H9 (cell line): ENCODE data around the gene CDC42EP3. TPM values are rescaled to one million over a fixed set of nuclear protein-coding genes. Genes with fewer than 3 reads are reported as not detected.

Experiments used
- DNase-seq: peaks from one replicate; pipeline ENCODE4 v3.0.0-alpha.2; 2017
- H2AFZ ChIP-seq: one replicate; pipeline ENCODE4 v1.6.1; 2013; ENCODE audit warnings: mild to moderate bottlenecking, low read length, control low read depth, moderate library complexity
- H2AK5ac ChIP-seq: 2 replicates; pipeline ENCODE4 v1.6.1; 2013; ENCODE audit warnings: low read length, control low read depth, mixed read lengths; ENCODE audit not compliant: insufficient read length
- H2BK120ac ChIP-seq: one replicate; pipeline ENCODE4 v1.6.1; 2013; ENCODE audit warnings: low read depth, mild to moderate bottlenecking, low read length, control low read depth, inconsistent platforms; ENCODE audit not compliant: poor library complexity, severe bottlenecking
- H2BK12ac ChIP-seq: 2 replicates; pipeline ENCODE4 v1.6.1; 2013; ENCODE audit warnings: low read length, control low read depth, mixed read lengths, low read depth; ENCODE audit not compliant: insufficient read length
- H2BK15ac ChIP-seq: 2 replicates; pipeline ENCODE4 v1.6.1; 2013; ENCODE audit warnings: low read depth, low read length, control low read depth
- H2BK20ac ChIP-seq: one replicate; pipeline ENCODE4 v1.6.1; 2013; ENCODE audit warnings: low read depth, mild to moderate bottlenecking, low read length, control low read depth, inconsistent platforms; ENCODE audit not compliant: poor library complexity, severe bottlenecking
- H2BK5ac ChIP-seq: 2 replicates; pipeline ENCODE4 v1.6.1; 2013; ENCODE audit warnings: low read length, control low read depth, mixed read lengths; ENCODE audit not compliant: insufficient read length
- H3K14ac ChIP-seq: 2 replicates; pipeline ENCODE4 v1.6.1; 2013; ENCODE audit warnings: low read length, control low read depth; ENCODE audit not compliant: insufficient read depth
- H3K18ac ChIP-seq: 2 replicates; pipeline ENCODE4 v1.6.1; 2013; ENCODE audit warnings: low read depth, mild to moderate bottlenecking, mixed read lengths, low read length, control low read depth; ENCODE audit not compliant: insufficient read length
- H3K23ac ChIP-seq: 2 replicates; pipeline ENCODE4 v1.6.1; 2013; ENCODE audit warnings: low read length, control low read depth, mixed read lengths, low read depth; ENCODE audit not compliant: insufficient read length
- H3K23me2 ChIP-seq: 2 replicates; pipeline ENCODE4 v1.6.1; 2013; ENCODE audit warnings: low read depth, mild to moderate bottlenecking, mixed read lengths, low read length, control low read depth; ENCODE audit not compliant: insufficient read length, poor library complexity, severe bottlenecking
- H3K27ac ChIP-seq: 2 replicates; pipeline ENCODE4 v1.5.1; 2013; ENCODE audit warnings: low read length, control low read depth, mixed read lengths, low read depth; ENCODE audit not compliant: insufficient read length
- H3K27me3 ChIP-seq: 2 replicates; pipeline ENCODE4 v1.6.1; 2013; ENCODE audit warnings: low read length, control low read depth, inconsistent platforms; ENCODE audit not compliant: insufficient read depth
- H3K4ac ChIP-seq: 2 replicates; pipeline ENCODE4 v1.6.1; 2013; ENCODE audit warnings: low read depth, mild to moderate bottlenecking, control low read depth, inconsistent platforms, low read length, moderate library complexity
- H3K4me1 ChIP-seq: 2 replicates; pipeline ENCODE4 v1.6.1; 2013; ENCODE audit warnings: low read length, control low read depth, inconsistent platforms; ENCODE audit not compliant: insufficient read depth
- H3K4me2 ChIP-seq: 2 replicates; pipeline ENCODE4 v1.6.1; 2013; ENCODE audit warnings: low read length, control low read depth, mixed read lengths; ENCODE audit not compliant: insufficient read length, insufficient read depth
- H3K56ac ChIP-seq: 2 replicates; pipeline ENCODE4 v1.6.1; 2013; ENCODE audit warnings: low read depth, mild to moderate bottlenecking, mixed read lengths, low read length, control low read depth; ENCODE audit not compliant: insufficient read length
- H3K79me1 ChIP-seq: 2 replicates; pipeline ENCODE4 v1.6.1; 2013; ENCODE audit warnings: low read depth, mild to moderate bottlenecking, moderate library complexity, low read length, control low read depth, inconsistent platforms; ENCODE audit not compliant: insufficient read depth, poor library complexity, severe bottlenecking
- H3K79me2 ChIP-seq: 2 replicates; pipeline ENCODE4 v1.6.1; 2013; ENCODE audit warnings: low read length, control low read depth, inconsistent platforms; ENCODE audit not compliant: insufficient read depth
- H3K9ac ChIP-seq: 2 replicates; pipeline ENCODE4 v1.6.1; 2013; ENCODE audit warnings: low read length, control low read depth, mixed read lengths; ENCODE audit not compliant: insufficient read length; ENCODE audit errors: extremely low read depth
- H3K9me3 ChIP-seq: one replicate; pipeline ENCODE4 v1.6.1; 2013; ENCODE audit warnings: low read depth, low read length, inconsistent platforms; ENCODE audit not compliant: control insufficient read depth
- H3T11ph ChIP-seq: one replicate; pipeline ENCODE4 v1.6.1; 2013; ENCODE audit warnings: mild to moderate bottlenecking, low read length, control low read depth, inconsistent platforms
- H4K20me1 ChIP-seq: one replicate; pipeline ENCODE4 v1.6.1; 2013; ENCODE audit not compliant: control insufficient read depth, insufficient read length, insufficient read depth
- H4K5ac ChIP-seq: 2 replicates; pipeline ENCODE4 v1.6.1; 2013; ENCODE audit warnings: low read depth, mild to moderate bottlenecking, mixed read lengths, low read length, control low read depth; ENCODE audit not compliant: insufficient read length
- H4K8ac ChIP-seq: replicated peaks from 2 replicates; pipeline ENCODE4 v1.6.1; 2013; ENCODE audit warnings: low read length, control low read depth, mixed read lengths, low read depth; ENCODE audit not compliant: insufficient read length
- H4K91ac ChIP-seq: 2 replicates; pipeline ENCODE4 v1.6.1; 2013; ENCODE audit warnings: low read depth, mild to moderate bottlenecking, moderate library complexity, mixed read lengths, low read length, control low read depth; ENCODE audit not compliant: insufficient read length
- H3K27ac Mint-ChIP-seq, 3 experiments: 2 replicates in 2 of 3; 3 replicates in 1 of 3; pipeline ENCODE4 v1.8.0; 2020 to 2021; ENCODE audit warnings: mixed read lengths in 3 of 3, mild to moderate bottlenecking in 1 of 3, moderate library complexity in 1 of 3
- H3K27me3 Mint-ChIP-seq: 2 replicates; pipeline ENCODE4 v1.8.0; 2021; ENCODE audit warnings: low read depth, mild to moderate bottlenecking, moderate library complexity, mixed read lengths
- H3K36me3 Mint-ChIP-seq, 3 experiments: 2 replicates in 2 of 3; 3 replicates in 1 of 3; pipeline ENCODE4 v1.8.0; 2020 to 2021; ENCODE audit warnings: low read depth in 3 of 3, mixed read lengths in 3 of 3; ENCODE audit not compliant: insufficient read depth in 1 of 3
- H3K4me1 Mint-ChIP-seq, 2 experiments: 2 replicates each; pipeline ENCODE4 v1.8.0; 2020; ENCODE audit warnings: mixed read lengths in 2 of 2
- H3K4me3 Mint-ChIP-seq, 2 experiments: 2 replicates in 1 of 2; 3 replicates in 1 of 2; pipeline ENCODE4 v1.8.0; 2020 to 2021; ENCODE audit warnings: mild to moderate bottlenecking in 2 of 2, mixed read lengths in 2 of 2, moderate library complexity in 1 of 2
- H3K9me3 Mint-ChIP-seq, 2 experiments: 2 replicates in 1 of 2; 3 replicates in 1 of 2; pipeline ENCODE4 v1.8.0; 2020; ENCODE audit warnings: mild to moderate bottlenecking in 2 of 2, mixed read lengths in 2 of 2, moderate library complexity in 1 of 2
- WGBS: extraction: QIAGEN DNeasy Blood & Tissue Kit; methylation state at CpG from one replicate; pipeline ENCODE4 v1.1.7; 2013; ENCODE audit warnings: missing lambda C conversion rate, low lambda C conversion rate, mixed read lengths; ENCODE audit not compliant: insufficient read length; ENCODE audit errors: extremely low coverage; 5-methylcytosine and 5-hydroxymethylcytosine counted together
- total RNA-seq: library from RNA; stranded (reverse); gene quantifications from 2 replicates; pipeline ENCODE4 v1.2.1, GENCODE V29; 2021
- TF ChIP-seq, protein P1 (sequence below): fragments of 200-600 bp; sonication (generic); conservative IDR thresholded peaks from 3 replicates; pipeline ENCODE4 v1.8.0; 2021; ENCODE audit warnings: antibody characterized with exemption, mild to moderate bottlenecking

Gene CDC42EP3
- total RNA-seq, 1 experiment from 2014 or later: 61.5 TPM

DNA sequence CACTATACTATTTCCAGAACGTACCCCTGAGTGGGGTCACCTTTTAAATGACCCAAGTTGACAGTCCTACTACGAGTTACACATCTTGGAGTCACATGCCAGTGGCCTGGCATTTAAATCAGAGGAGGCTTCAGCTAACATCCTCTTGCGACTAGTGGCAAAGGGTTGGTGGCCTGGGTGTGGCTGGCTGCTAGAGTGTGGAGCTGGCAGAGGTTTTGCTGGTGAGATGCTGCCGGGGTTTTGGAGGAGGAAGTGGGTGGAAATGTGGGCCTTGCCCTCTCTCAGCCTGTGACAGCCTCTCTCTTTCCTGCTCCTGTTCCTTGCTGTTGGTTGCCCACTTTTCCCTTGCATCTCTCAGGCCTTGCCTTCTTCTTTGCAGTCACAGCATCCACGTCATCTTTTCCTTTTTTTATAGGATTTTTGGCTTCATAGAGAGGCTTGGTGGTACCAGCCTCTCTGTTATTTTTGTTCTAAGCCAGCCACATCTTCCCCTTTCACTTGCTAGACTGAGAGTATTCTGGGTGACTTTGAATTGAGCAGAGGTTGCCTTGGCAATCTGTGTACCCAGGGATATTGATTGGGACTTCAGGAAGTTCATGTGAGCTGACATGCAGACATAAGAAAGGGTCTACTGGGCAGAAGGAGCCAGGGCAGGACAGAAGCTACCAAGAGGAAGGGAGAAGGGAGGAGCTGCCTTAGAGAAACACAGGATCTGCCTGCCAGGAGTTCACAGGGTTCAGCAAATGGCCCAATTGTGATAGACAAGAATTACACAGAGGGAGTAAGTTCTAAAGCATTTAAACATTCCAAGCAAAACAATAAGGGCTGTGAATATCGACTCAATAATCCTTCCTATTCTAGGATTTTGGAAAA lies 55.4 kb downstream of the CDC42EP3 start:
- Histone ChIP-seq H3K27ac (no peak overlapping the region), H4K91ac (no peak overlapping the region), H3K23me2 (no peaks in the 10 kb centered on the region), H3K4me2 (no peak overlapping the region), H3T11ph (no peak overlapping the region), H3K79me1 (no peaks in the 10 kb centered on the region), H3K56ac (no peak overlapping the region), H2BK120ac (no peak overlapping the region), H3K14ac (no peak overlapping the region), H3K18ac (no peak overlapping the region), H4K5ac (no peak overlapping the region), H2BK12ac (no peak overlapping the region), H3K4me1 (no peaks in the 10 kb centered on the region), H2BK15ac (no peak overlapping the region), H4K8ac (no peak overlapping the region), H3K79me2 (no peaks in the 10 kb centered on the region), H3K9me3 (no peaks in the 10 kb centered on the region), H3K27me3 (no peaks in the 10 kb centered on the region), H2BK20ac (no peak overlapping the region), H3K9ac (no peak overlapping the region), H2AK5ac (no peak overlapping the region), H3K23ac (no peak overlapping the region), H2BK5ac (no peak overlapping the region), H4K20me1 (no peaks in the 10 kb centered on the region), H2AFZ (no peak overlapping the region), H3K4ac (no peak overlapping the region)
- TF ChIP-seq, protein P1, sequence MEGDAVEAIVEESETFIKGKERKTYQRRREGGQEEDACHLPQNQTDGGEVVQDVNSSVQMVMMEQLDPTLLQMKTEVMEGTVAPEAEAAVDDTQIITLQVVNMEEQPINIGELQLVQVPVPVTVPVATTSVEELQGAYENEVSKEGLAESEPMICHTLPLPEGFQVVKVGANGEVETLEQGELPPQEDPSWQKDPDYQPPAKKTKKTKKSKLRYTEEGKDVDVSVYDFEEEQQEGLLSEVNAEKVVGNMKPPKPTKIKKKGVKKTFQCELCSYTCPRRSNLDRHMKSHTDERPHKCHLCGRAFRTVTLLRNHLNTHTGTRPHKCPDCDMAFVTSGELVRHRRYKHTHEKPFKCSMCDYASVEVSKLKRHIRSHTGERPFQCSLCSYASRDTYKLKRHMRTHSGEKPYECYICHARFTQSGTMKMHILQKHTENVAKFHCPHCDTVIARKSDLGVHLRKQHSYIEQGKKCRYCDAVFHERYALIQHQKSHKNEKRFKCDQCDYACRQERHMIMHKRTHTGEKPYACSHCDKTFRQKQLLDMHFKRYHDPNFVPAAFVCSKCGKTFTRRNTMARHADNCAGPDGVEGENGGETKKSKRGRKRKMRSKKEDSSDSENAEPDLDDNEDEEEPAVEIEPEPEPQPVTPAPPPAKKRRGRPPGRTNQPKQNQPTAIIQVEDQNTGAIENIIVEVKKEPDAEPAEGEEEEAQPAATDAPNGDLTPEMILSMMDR: no peak
- Mint-ChIP-seq H3K27me3 (no peaks in the 10 kb centered on the region; the same call in 1 of the 2 replicates), H3K9me3 (no peaks in the 10 kb centered on the region; a peak in 2 of 5 replicates), H3K27ac (no peak overlapping the region), H3K4me1 (no peaks in the 10 kb centered on the region), H3K4me3 (no peak overlapping the region), H3K36me3 (no peaks in the 10 kb centered on the region; a peak in 1 of 7 replicates)
- WGBS: no CpG with 5 or more reads among the region's 6 CpGs
- DNase-seq: no peak
